ENCODE data around the gene NT5DC1.

GRCh38 chr6:116280161-116280932, 179.7 kb downstream of the NT5DC1 start:
- TF ChIP-seq CTCF (IDR thresholded peaks at IDR 0.05 in 4 of 5, conservative IDR thresholded peaks at IDR 0.05 in 1 of 5), result no peak
- no peak for TF ChIP-seq POLR2A (IDR thresholded peaks at IDR 0.05)
